Measurements from ENCODE around the gene UMOD. TPM values are rescaled to one million over a fixed set of nuclear protein-coding genes. Genes with fewer than 3 reads are reported as not detected.

The UMOD gene
- total and polyA plus RNA-seq, 9 of the 15 experiments (the other 6 are each of a cell fraction or from before 2014, with no cell fraction given) = not detected

DNA sequence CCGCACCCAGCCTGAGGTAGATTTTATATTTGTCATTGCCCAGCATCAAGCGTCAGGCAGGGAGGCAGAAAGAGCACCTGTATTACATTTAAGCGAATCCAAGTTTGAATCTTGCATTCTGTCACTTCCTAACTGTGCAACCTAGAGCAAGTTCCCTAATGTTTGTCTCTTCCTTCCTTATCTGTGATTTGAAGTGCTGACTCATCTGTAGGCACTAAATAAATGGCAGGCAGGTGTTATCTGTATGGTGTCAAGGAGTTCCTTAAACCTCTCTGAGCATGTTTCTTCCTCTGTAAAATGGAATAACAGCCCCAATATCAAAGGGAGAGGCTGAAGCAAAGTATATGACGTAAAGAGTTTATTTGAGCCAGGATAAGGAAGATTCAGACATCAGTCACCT lies 49.5 kb downstream of the UMOD start (continued):
- TF ChIP-seq TEAD2 (tag; IDR thresholded peaks at IDR 0.05) = no peak
- TF ChIP-seq ZNF766 (CRISPR knock-in tag; conservative IDR thresholded peaks at IDR 0.05) = peak; percentile 87; the same call in 1 of the 2 replicates
- TF ChIP-seq SUPT5H (IDR thresholded peaks at IDR 0.05) = no peak
- peak; percentile 51; the same call in 1 of the 2 replicates for TF ChIP-seq NFE2L1 (tag; IDR thresholded peaks at IDR 0.05; ENCODE audit: borderline replicate concordance, low read depth)
- TF ChIP-seq, protein P1, sequence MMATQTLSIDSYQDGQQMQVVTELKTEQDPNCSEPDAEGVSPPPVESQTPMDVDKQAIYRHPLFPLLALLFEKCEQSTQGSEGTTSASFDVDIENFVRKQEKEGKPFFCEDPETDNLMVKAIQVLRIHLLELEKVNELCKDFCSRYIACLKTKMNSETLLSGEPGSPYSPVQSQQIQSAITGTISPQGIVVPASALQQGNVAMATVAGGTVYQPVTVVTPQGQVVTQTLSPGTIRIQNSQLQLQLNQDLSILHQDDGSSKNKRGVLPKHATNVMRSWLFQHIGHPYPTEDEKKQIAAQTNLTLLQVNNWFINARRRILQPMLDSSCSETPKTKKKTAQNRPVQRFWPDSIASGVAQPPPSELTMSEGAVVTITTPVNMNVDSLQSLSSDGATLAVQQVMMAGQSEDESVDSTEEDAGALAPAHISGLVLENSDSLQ (IDR thresholded peaks at IDR 0.05) = peak; percentile 79
- no peak for TF ChIP-seq HMG20A (CRISPR knock-in tag; conservative IDR thresholded peaks at IDR 0.05)
- TF ChIP-seq SP2 (IDR thresholded peaks at IDR 0.05; ENCODE audit: extremely low read depth, low read depth, low read length, poor library complexity, severe bottlenecking) = no peak
- no peak for TF ChIP-seq CCAR2 (IDR thresholded peaks at IDR 0.05; ENCODE audit: low read depth, low read length)
- no peak for TF ChIP-seq SMARCB1 (IDR thresholded peaks at IDR 0.05; ENCODE audit: insufficient read length, low read depth)
- TF ChIP-seq, protein P2, sequence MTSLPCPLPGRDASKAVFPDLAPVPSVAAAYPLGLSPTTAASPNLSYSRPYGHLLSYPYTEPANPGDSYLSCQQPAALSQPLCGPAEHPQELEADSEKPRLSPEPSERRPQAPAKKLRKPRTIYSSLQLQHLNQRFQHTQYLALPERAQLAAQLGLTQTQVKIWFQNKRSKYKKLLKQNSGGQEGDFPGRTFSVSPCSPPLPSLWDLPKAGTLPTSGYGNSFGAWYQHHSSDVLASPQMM (CRISPR knock-in tag; IDR thresholded peaks at IDR 0.05) = no peak
- TF ChIP-seq, protein P3, sequence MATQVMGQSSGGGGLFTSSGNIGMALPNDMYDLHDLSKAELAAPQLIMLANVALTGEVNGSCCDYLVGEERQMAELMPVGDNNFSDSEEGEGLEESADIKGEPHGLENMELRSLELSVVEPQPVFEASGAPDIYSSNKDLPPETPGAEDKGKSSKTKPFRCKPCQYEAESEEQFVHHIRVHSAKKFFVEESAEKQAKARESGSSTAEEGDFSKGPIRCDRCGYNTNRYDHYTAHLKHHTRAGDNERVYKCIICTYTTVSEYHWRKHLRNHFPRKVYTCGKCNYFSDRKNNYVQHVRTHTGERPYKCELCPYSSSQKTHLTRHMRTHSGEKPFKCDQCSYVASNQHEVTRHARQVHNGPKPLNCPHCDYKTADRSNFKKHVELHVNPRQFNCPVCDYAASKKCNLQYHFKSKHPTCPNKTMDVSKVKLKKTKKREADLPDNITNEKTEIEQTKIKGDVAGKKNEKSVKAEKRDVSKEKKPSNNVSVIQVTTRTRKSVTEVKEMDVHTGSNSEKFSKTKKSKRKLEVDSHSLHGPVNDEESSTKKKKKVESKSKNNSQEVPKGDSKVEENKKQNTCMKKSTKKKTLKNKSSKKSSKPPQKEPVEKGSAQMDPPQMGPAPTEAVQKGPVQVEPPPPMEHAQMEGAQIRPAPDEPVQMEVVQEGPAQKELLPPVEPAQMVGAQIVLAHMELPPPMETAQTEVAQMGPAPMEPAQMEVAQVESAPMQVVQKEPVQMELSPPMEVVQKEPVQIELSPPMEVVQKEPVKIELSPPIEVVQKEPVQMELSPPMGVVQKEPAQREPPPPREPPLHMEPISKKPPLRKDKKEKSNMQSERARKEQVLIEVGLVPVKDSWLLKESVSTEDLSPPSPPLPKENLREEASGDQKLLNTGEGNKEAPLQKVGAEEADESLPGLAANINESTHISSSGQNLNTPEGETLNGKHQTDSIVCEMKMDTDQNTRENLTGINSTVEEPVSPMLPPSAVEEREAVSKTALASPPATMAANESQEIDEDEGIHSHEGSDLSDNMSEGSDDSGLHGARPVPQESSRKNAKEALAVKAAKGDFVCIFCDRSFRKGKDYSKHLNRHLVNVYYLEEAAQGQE (IDR thresholded peaks at IDR 0.05; ENCODE audit: borderline replicate concordance) = peak; percentile 37; the same call in 1 of the 2 replicates
- TF ChIP-seq, protein P3 (CRISPR knock-in tag; IDR thresholded peaks at IDR 0.05; ENCODE audit: low read depth) = no peak
- peak; percentile 85 for TF ChIP-seq ZEB2 (IDR thresholded peaks at IDR 0.05)
- TF ChIP-seq, protein P4, sequence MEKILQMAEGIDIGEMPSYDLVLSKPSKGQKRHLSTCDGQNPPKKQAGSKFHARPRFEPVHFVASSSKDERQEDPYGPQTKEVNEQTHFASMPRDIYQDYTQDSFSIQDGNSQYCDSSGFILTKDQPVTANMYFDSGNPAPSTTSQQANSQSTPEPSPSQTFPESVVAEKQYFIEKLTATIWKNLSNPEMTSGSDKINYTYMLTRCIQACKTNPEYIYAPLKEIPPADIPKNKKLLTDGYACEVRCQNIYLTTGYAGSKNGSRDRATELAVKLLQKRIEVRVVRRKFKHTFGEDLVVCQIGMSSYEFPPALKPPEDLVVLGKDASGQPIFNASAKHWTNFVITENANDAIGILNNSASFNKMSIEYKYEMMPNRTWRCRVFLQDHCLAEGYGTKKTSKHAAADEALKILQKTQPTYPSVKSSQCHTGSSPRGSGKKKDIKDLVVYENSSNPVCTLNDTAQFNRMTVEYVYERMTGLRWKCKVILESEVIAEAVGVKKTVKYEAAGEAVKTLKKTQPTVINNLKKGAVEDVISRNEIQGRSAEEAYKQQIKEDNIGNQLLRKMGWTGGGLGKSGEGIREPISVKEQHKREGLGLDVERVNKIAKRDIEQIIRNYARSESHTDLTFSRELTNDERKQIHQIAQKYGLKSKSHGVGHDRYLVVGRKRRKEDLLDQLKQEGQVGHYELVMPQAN (IDR thresholded peaks at IDR 0.05; ENCODE audit: borderline replicate concordance) = no peak
